ENCODE data around the gene MYO1D.

The MYO1D gene

DNA sequence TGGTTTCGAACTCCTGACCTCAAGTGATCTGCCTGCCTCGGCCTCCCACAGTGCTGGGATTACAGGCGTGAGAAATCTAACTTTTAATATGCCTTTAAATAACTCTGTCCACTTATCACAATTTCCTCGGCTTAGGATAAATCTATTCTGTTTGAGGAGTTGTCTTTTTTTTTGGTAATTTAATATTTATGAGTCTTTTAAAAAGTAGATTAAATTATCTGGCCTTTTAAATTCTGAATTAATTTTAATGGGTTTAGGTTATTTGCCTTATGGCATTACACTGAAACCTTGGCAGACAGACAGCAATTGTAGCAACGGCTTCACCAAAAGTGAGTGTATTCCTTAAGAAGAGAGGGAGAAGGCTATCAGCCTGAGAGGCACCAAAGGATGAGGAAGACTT, 66.2 kb downstream of the MYO1D start:
- Histone ChIP-seq H3K27ac (ENCODE audit: low read length) (no peak overlapping the region), H3K4me3 (ENCODE audit: low read length) (no peak overlapping the region), H3K4me1 (ENCODE audit: control insufficient read depth, low read depth, low read length) (peaks cover 4% of the 10 kb centered on the region), H3K9me3 (ENCODE audit: control insufficient read depth, low read depth, low read length) (no peaks in the 10 kb centered on the region), H3K27me3 (ENCODE audit: control insufficient read depth, insufficient read depth, low read length) (no peaks in the 10 kb centered on the region), H3K36me3 (ENCODE audit: control insufficient read depth, low read depth, low read length) (no peaks in the 10 kb centered on the region), H3K9ac (ENCODE audit: low read length) (no peak overlapping the region)

DNA sequence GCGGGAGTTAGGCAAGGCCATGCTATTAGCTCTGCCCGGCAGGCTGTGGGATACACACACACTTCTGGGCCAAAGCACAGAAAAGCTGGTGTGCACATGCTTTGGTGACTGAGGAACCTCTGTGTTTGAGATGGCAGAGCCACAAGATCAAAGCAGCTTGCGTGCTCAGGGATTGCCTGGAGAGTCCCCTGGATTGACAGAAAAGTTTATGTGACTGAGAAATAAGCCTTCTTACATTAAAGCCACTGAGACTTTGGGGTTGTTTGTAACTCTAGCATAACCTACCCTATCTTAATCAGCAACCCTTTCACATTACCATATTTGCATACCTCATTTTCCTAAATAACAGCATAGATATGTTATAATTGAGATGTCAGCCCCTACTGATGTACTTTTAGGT, 69.3 kb downstream of the MYO1D start:
- Histone ChIP-seq H3K9me3 (ENCODE audit: control insufficient read depth, low read depth, low read length) (no peaks in the 10 kb centered on the region), H3K4me3 (ENCODE audit: low read length) (no peak overlapping the region), H3K4me1 (ENCODE audit: control insufficient read depth, low read depth, low read length) (no peaks in the 10 kb centered on the region), H3K36me3 (ENCODE audit: control insufficient read depth, low read depth, low read length) (no peaks in the 10 kb centered on the region), H3K9ac (ENCODE audit: low read length) (no peak overlapping the region), H3K27ac (ENCODE audit: low read length) (no peak overlapping the region), H3K27me3 (ENCODE audit: control insufficient read depth, insufficient read depth, low read length) (no peaks in the 10 kb centered on the region)

DNA sequence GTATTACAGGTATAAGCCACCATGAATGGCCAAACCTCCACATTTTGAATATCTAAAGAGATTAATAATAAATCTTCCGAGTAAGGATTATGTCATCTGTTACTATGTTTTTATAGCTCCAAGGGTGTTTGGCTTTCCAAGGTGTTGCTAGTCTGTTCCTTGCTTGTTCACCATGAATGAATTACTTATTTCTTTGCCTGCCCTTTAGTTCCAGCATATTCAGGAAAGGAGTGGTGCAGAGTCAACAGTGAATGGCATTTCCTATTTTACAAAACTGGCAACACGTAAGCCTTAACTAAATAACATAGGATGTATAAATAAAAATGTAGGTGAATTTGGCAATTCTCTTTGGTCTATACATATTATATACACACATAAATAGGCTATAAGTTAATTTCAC, 70.3 kb downstream of the MYO1D start:
- no peaks in the 10 kb centered on the region for H3K27me3 ChIP-seq (ENCODE audit: control insufficient read depth, insufficient read depth, low read length)
- no peak overlapping the region for H3K4me3 ChIP-seq (ENCODE audit: low read length)
- no peaks in the 10 kb centered on the region for H3K36me3 ChIP-seq (ENCODE audit: control insufficient read depth, low read depth, low read length)
- H3K9ac ChIP-seq (ENCODE audit: low read length), result no peak overlapping the region
- H3K4me1 ChIP-seq (ENCODE audit: control insufficient read depth, low read depth, low read length), result no peaks in the 10 kb centered on the region
- H3K27ac ChIP-seq (ENCODE audit: low read length), result no peak overlapping the region
- no peaks in the 10 kb centered on the region for H3K9me3 ChIP-seq (ENCODE audit: control insufficient read depth, low read depth, low read length)

DNA sequence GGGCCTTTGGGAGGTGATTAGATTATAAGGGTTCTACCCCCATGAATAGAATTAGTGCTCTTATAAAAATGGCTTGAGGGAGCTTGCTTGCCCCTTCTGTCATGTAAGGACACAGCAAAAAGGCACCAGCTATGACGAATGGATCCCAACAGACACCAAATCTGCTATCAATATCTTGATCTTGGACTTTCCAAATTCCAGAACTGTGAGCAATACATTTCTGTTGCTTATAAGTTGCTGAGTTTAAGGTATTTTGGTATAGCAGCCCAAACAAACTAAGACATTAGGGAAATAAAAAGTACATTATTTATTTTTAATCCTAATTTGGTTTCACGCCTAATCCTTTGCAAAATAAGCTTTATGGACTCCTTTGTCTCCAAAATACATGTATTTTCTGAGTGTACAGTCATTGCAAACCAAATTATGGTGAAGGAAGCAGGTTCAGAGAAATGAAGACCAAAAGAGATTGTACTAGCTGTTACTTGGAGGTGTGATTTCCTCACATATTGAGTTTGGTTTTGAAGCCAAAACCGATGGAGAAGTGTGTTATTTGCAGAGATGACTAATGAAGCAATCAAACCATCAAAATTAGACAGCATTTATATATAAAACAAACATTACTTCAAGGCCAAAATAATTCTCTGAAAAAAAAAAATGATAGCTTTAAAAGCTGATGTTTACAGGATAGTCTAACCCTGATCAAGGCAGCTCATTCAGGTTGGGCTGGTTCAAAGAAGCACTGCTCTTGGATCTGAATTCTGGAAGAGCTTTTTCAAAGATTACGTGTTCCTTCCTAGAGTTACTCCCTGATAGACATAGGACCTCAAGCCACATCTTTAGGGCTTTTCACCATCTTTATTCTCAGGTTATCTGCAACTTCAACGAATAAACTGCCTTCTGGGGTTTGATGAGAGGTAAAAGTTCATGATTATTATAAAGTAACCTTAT, 71.6 kb downstream of the MYO1D start:
- H3K4me1 ChIP-seq (ENCODE audit: control insufficient read depth, low read depth, low read length), result no peaks in the 10 kb centered on the region
- no peak overlapping the region for H3K9ac ChIP-seq (ENCODE audit: low read length)
- H3K9me3 ChIP-seq (ENCODE audit: control insufficient read depth, low read depth, low read length), result no peaks in the 10 kb centered on the region
- H3K27me3 ChIP-seq (ENCODE audit: control insufficient read depth, insufficient read depth, low read length), result no peaks in the 10 kb centered on the region
- no peaks in the 10 kb centered on the region for H3K36me3 ChIP-seq (ENCODE audit: control insufficient read depth, low read depth, low read length)
- no peak overlapping the region for H3K4me3 ChIP-seq (ENCODE audit: low read length)
- H3K27ac ChIP-seq (ENCODE audit: low read length), result no peak overlapping the region

DNA sequence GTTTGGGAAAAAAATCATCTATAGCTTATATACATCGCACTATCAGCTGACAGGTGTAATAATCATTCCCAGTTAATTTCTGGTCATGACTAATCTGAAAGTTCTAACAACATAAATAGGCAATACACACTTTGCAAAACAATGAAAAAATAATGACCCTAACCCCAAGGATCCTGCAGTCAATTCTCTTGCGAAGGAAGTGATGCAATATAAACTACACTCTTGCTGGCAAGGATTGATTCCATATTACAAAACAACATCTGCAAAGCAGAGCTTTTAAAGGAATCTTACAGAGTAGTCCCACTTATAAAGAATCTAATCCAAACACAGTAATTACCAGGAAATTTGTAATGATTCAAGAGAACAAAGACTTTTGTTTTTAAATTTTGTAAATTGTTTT, 73.4 kb downstream of the MYO1D start:
- no peak overlapping the region for H3K27ac ChIP-seq (ENCODE audit: low read length)
- H3K9ac ChIP-seq (ENCODE audit: low read length), result no peak overlapping the region
- H3K36me3 ChIP-seq (ENCODE audit: control insufficient read depth, low read depth, low read length), result no peaks in the 10 kb centered on the region
- no peaks in the 10 kb centered on the region for H3K27me3 ChIP-seq (ENCODE audit: control insufficient read depth, insufficient read depth, low read length)
- no peaks in the 10 kb centered on the region for H3K9me3 ChIP-seq (ENCODE audit: control insufficient read depth, low read depth, low read length)
- H3K4me1 ChIP-seq (ENCODE audit: control insufficient read depth, low read depth, low read length), result no peaks in the 10 kb centered on the region
- no peak overlapping the region for H3K4me3 ChIP-seq (ENCODE audit: low read length)

DNA sequence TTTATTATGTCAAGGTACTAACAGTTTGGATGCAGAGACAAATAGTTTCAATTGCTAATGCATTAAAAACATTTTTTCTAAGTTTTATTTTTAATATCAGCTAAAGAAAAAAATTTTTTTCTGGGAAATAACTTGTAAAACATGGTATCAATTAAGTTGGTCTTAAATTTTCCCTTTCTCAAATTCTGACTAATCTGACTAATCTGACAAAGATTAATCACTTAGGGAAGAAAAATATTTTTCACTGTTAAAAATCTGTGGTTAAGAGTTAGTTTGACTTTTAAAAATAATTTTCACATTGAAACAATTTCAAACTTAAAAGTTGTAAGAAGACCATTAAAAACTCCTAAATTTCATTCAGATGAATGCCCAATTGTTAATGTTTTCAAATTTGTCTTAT, 74.6 kb downstream of the MYO1D start:
- Histone ChIP-seq H3K27me3 (ENCODE audit: control insufficient read depth, insufficient read depth, low read length) (no peaks in the 10 kb centered on the region), H3K36me3 (ENCODE audit: control insufficient read depth, low read depth, low read length) (no peaks in the 10 kb centered on the region), H3K4me1 (ENCODE audit: control insufficient read depth, low read depth, low read length) (no peaks in the 10 kb centered on the region), H3K27ac (ENCODE audit: low read length) (no peak overlapping the region), H3K9me3 (ENCODE audit: control insufficient read depth, low read depth, low read length) (no peaks in the 10 kb centered on the region), H3K4me3 (ENCODE audit: low read length) (no peak overlapping the region), H3K9ac (ENCODE audit: low read length) (no peak overlapping the region)

DNA sequence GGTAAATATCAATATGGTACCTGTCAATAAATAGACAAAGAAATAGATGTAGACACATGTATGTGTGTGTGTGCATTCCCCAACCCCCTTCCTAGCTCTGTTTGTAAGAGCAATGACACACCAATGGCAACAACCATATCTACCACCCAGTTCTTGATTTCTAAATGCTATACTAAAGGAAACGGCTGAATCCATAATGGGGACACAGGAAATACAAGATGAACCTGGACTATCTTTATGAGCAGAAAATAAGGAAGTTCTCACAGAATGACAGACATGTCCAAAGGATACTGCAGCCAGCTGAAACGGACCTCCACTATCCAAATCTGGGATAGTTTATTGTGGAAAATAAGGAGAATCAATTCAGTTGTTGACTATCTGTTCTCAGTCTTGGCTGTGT, 75.3 kb downstream of the MYO1D start:
- H3K27ac ChIP-seq (ENCODE audit: low read length), result no peak overlapping the region
- H3K27me3 ChIP-seq (ENCODE audit: control insufficient read depth, insufficient read depth, low read length), result no peaks in the 10 kb centered on the region
- no peak overlapping the region for H3K9ac ChIP-seq (ENCODE audit: low read length)
- H3K36me3 ChIP-seq (ENCODE audit: control insufficient read depth, low read depth, low read length), result no peaks in the 10 kb centered on the region
- H3K9me3 ChIP-seq (ENCODE audit: control insufficient read depth, low read depth, low read length), result no peaks in the 10 kb centered on the region
- H3K4me1 ChIP-seq (ENCODE audit: control insufficient read depth, low read depth, low read length), result no peaks in the 10 kb centered on the region
- H3K4me3 ChIP-seq (ENCODE audit: low read length), result no peak overlapping the region

DNA sequence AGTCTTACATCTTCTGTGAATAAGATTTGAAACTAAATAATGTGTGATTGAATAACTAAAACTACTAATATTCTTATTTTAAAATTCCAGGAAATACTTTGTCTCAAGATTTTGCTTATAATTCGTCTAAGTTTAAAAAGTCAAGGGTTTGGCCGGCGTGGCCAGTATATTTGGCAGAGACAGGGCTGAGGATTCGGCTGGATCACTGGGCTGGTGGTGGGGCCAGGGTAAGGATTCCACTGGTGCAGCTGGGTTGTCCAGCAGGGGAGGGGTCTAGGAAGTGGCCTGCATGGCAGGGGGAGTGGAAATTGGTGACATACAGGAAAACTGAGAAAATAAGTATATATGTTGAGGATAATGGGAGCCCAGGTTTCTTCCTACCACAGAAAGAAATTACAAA, 75.7 kb downstream of the MYO1D start:
- Histone ChIP-seq H3K4me3 (ENCODE audit: low read length) (no peak overlapping the region), H3K36me3 (ENCODE audit: control insufficient read depth, low read depth, low read length) (no peaks in the 10 kb centered on the region), H3K9me3 (ENCODE audit: control insufficient read depth, low read depth, low read length) (no peaks in the 10 kb centered on the region), H3K27me3 (ENCODE audit: control insufficient read depth, insufficient read depth, low read length) (no peaks in the 10 kb centered on the region), H3K9ac (ENCODE audit: low read length) (no peak overlapping the region), H3K27ac (ENCODE audit: low read length) (no peak overlapping the region), H3K4me1 (ENCODE audit: control insufficient read depth, low read depth, low read length) (no peaks in the 10 kb centered on the region)

DNA sequence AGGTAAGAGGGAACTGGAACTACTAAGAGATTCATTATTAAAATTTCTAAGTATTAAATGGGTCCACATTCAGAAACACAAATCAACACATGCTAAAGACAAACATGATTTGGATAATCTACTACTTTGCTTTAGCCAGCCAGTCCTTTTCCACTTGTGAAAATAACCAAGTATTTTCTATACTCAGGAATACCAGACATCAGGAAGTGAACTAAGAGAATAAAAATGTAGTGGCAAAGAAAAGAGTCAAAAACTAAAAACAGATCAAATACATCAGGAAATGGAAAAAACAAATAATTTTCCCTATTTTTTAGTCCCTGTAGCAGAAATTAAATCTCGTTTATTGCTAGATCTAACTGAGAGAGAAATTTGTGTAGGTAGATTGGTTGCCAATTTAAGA, 78.0 kb downstream of the MYO1D start:
- H3K4me3 ChIP-seq (ENCODE audit: low read length), result no peak overlapping the region
- no peaks in the 10 kb centered on the region for H3K9me3 ChIP-seq (ENCODE audit: control insufficient read depth, low read depth, low read length)
- H3K27ac ChIP-seq (ENCODE audit: low read length), result no peak overlapping the region
- H3K27me3 ChIP-seq (ENCODE audit: control insufficient read depth, insufficient read depth, low read length), result no peaks in the 10 kb centered on the region
- H3K36me3 ChIP-seq (ENCODE audit: control insufficient read depth, low read depth, low read length), result no peaks in the 10 kb centered on the region
- H3K9ac ChIP-seq (ENCODE audit: low read length), result no peak overlapping the region
- H3K4me1 ChIP-seq (ENCODE audit: control insufficient read depth, low read depth, low read length), result no peaks in the 10 kb centered on the region

DNA sequence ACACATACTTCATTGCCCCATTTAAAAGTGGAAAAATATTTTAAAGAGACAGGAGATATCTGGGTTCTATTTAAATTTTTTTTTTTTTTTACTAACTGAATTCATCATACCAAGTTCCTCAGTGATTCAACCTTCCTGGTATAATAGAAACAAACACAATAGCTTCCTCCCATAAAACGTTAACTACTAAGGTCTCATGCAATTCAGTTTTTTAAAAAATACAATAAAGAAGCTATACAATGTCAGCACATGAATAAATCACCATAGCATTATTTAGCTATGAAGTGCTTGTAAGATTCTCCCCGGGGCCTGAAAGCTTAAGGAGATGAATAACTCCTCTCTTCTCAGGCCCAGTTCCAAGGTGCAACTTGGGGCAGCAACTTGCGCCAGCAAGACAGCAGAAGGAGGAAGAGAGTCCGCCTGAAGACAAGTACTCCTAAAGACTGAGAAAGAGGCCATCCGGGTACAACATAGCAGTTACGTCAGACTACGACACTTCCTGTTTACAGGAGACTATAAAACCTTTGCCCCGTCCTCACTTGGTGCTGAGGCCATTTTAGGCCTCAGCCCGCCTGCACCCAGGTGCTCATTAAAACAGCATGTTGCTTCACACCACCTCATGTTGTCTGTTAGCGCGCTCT, 81.5 kb downstream of the MYO1D start:
- H3K27ac ChIP-seq (ENCODE audit: low read length), result no peak overlapping the region
- no peaks in the 10 kb centered on the region for H3K36me3 ChIP-seq (ENCODE audit: control insufficient read depth, low read depth, low read length)
- H3K27me3 ChIP-seq (ENCODE audit: control insufficient read depth, insufficient read depth, low read length), result no peaks in the 10 kb centered on the region
- H3K9me3 ChIP-seq (ENCODE audit: control insufficient read depth, low read depth, low read length), result no peaks in the 10 kb centered on the region
- H3K4me1 ChIP-seq (ENCODE audit: control insufficient read depth, low read depth, low read length), result no peaks in the 10 kb centered on the region
- no peak overlapping the region for H3K4me3 ChIP-seq (ENCODE audit: low read length)
- H3K9ac ChIP-seq (ENCODE audit: low read length), result no peak overlapping the region

DNA sequence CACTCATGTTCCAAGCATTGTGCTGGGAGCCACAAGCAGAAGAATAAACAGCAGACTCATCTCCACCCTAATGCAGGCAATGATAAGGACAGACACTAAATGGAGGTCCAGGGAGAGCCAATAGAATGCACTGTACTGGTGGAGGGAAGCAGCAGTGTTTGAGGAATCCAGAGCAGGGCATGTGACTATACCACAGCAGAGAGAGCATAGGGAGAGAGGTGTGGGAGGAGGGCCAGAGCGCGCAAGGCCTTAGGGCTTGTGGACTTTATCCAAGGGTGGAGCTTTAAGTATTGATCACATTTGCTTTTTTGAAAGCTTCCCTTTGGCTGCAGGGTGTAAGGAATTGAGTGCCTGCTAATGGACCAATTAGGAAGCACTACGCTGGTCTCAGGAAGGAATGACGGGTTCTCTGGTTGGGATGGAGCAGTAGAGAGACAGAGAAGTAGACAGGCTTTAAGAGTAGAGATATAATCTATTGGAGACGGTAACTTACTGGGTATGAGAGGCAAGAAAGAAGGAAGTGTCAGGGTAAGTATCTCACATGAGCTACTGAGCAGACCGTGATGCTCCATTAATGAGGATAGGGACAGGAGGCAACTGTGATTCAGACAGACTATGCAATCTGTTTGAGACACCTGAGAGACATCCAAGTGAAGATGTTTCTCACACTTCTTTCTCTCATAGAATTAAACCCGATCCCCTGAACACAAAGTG, 82.2 kb downstream of the MYO1D start:
- Histone ChIP-seq H3K36me3 (ENCODE audit: control insufficient read depth, low read depth, low read length) (no peaks in the 10 kb centered on the region), H3K4me3 (ENCODE audit: low read length) (no peak overlapping the region), H3K27ac (ENCODE audit: low read length) (no peak overlapping the region), H3K4me1 (ENCODE audit: control insufficient read depth, low read depth, low read length) (no peaks in the 10 kb centered on the region), H3K27me3 (ENCODE audit: control insufficient read depth, insufficient read depth, low read length) (no peaks in the 10 kb centered on the region), H3K9ac (ENCODE audit: low read length) (no peak overlapping the region), H3K9me3 (ENCODE audit: control insufficient read depth, low read depth, low read length) (no peaks in the 10 kb centered on the region)
